OCI-LY3 (cell line): Measurements from ENCODE around the gene KCNMA1.

Experiments
- CTCF ChIP-seq: fragments of 200-600, 300-600 bp; sonication (generic); IDR thresholded peaks from 2 replicates; pipeline ENCODE4 v1.5.1; 2014; ENCODE audit warnings: antibody characterized with exemption, low read length, low read depth
- EZH2phosphoT487 ChIP-seq: fragments of 200-600 bp; shearing (Covaris generic); IDR thresholded peaks from 2 replicates; pipeline ENCODE4 v1.6.1; 2018; ENCODE audit warnings: antibody characterized with exemption, mixed run types, low read depth

- TF ChIP-seq CTCF (no peak), EZH2phosphoT487 (no peak)
Observed at GRCh38 chr10:77393821-77394501, 243.6 kb downstream of the KCNMA1 start.
